SJCRH30 (cell line): Measurements from ENCODE around the gene TEX48. TPM values are rescaled to one million over a fixed set of nuclear protein-coding genes. Genes with fewer than 3 reads are reported as not detected.
A peak's percentile ranks its signal among the peaks of the same experiment; 100 is the strongest.

Source experiments
- DNase-seq, 2 experiments: peaks; one replicate each; pipeline ENCODE4 v3.0.0-alpha.2; 2015 to 2020
- H3K27ac ChIP-seq: fragments of 250-450 bp; sonication (Bioruptor Pico); 2 replicates; pipeline ENCODE4 v1.5.1; 2020; ENCODE audit warnings: mild to moderate bottlenecking, moderate library complexity
- H3K27me3 ChIP-seq: fragments of 250-450 bp; sonication (Bioruptor Pico); 2 replicates; pipeline ENCODE4 v1.5.1; 2020; ENCODE audit warnings: mild to moderate bottlenecking, moderate library complexity
- H3K36me3 ChIP-seq: fragments of 250-450 bp; sonication (Bioruptor Pico); 2 replicates; pipeline ENCODE4 v1.5.1; 2020; ENCODE audit warnings: mild to moderate bottlenecking, moderate library complexity
- H3K4me1 ChIP-seq: fragments of 250-450 bp; sonication (Bioruptor Pico); 2 replicates; pipeline ENCODE4 v1.5.1; 2020; ENCODE audit warnings: mild to moderate bottlenecking, moderate library complexity
- H3K4me3 ChIP-seq: fragments of 250-450 bp; sonication (Bioruptor Pico); 2 replicates; pipeline ENCODE4 v1.5.1; 2020; ENCODE audit warnings: mild to moderate bottlenecking, moderate library complexity
- H3K9me3 ChIP-seq: fragments of 250-450 bp; sonication (Bioruptor Pico); replicated peaks from 2 replicates; pipeline ENCODE4 v1.5.1; 2020; ENCODE audit warnings: mild to moderate bottlenecking, moderate library complexity
- total RNA-seq: library from RNA; depleted of rRNA; stranded (reverse); fragments of >200 nt; shearing (Covaris generic); gene quantifications from 2 replicates; pipeline ENCODE4 v1.2.3, GENCODE V29; 2014; rRNA removed

Gene TEX48
- total RNA-seq, 1 experiment from 2014 or later: not detected

DNA sequence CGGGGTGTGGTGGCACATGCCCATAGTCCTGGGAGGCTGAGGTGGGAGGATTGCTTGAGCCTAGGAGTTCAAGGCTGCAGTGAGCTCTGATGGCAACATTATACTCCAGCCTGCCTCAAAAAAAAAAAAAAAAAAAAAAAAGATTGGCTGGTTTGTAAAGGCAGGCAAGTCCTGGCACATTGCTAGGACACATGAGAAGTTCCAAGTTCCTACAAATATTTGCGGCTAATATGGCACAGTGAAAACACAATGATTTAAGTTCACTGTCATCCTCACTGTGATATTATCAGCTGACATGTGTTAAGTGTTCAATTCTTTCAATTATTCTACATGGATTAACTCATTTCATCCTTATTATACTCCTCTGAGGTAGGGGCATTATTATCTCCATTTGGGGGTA is 50.8 kb downstream of the TEX48 start:
- no peak for DNase-seq
- Histone ChIP-seq H3K4me1 (0 out of 2 replicates have a peak, but pooled peaks cover 3% of the 10 kb centered on the region), H3K9me3 (no peaks in the 10 kb centered on the region), H3K36me3 (peaks cover 17% of the 10 kb centered on the region), H3K27ac (no peak overlapping the region), H3K27me3 (no peaks in the 10 kb centered on the region), H3K4me3 (no peak overlapping the region)

DNA sequence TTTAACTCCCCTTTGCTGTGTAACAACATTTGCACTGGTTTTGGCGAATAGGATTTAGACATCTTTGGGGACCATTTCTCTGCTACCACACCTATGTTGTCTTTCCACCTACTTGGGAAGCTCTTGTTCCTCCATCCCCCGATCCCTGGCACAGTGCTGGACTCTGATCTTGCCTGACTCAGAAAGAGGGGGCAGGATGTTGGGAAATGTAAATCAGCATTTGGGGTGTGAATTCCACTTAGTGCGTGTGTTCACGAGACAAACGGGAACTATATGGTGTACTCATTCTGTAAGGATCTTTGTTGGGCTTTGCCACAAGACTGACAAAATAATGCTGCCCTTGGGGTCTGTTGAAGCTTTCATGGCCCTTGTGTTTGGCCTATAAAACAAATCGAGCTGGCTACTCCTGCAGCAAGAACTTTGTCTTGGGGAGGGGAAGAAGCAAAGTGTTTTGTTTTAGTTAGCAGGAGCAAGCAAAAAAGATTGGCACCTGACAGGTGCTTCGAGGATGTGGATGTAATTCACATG is 52.4 kb downstream of the TEX48 start:
- H3K27me3 ChIP-seq: no peaks in the 10 kb centered on the region
- peak in 1 of 2 experiments; percentile 36 for DNase-seq
- no peak overlapping the region for H3K27ac ChIP-seq
- H3K4me3 ChIP-seq: no peak overlapping the region
- 0 out of 2 replicates have a peak, but pooled peaks cover 3% of the 10 kb centered on the region for H3K4me1 ChIP-seq
- H3K9me3 ChIP-seq: no peaks in the 10 kb centered on the region
- peaks cover 14% of the 10 kb centered on the region for H3K36me3 ChIP-seq

DNA sequence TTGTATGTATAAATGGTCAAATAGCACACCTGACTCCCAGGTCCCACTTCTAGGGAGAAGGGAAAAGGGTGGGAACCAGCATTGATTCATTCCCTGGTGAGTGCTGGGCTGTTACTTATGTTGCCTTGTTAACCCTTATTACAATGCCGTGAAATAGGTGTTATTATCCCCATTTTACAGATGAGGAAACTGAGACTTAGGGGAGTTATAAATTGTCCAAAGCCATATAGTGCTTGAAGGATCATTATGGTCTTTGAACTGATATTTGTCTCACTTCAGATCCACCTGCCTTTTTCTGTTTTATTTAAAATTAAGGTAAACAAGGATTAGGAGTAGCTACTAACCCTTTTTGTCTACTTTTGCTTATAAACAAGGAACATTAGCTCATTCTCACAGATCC is 54.4 kb downstream of the TEX48 start:
- Histone ChIP-seq H3K4me3 (no peak overlapping the region), H3K36me3 (peaks cover 12% of the 10 kb centered on the region), H3K27ac (no peak overlapping the region), H3K9me3 (no peaks in the 10 kb centered on the region), H3K27me3 (no peaks in the 10 kb centered on the region), H3K4me1 (0 out of 2 replicates have a peak, but pooled peaks cover 3% of the 10 kb centered on the region)
- no peak for DNase-seq

DNA sequence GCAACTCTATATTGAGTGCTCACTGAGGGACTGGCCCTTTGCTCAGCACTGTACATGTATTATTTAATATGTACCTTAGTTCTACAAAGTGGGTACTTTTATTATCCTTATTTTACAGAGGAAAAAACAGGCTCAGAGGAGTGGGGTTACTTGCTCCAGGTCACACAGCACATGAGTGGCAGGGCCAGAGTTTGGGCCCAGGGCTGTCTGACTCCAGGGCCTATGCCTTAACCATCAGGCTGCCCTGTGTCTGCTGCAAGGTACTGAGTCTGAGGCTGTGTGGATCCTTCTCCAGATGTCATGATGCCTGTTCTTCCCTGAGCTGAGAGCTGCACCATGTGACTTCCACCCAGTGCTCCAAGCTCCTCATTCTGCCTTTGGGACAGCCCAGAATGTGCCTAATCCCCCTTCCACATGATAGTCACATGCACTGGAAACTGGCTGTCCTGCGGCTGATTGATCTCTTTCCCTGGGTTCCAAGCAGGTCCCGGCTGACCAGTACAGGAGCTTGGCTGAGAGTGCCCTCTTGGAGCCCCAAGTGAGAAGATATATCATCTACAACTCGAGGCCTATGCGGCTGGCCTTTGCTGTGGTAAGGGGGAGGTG is 55.5 kb downstream of the TEX48 start:
- Histone ChIP-seq H3K27ac (no peak overlapping the region), H3K9me3 (no peaks in the 10 kb centered on the region), H3K4me1 (0 out of 2 replicates have a peak, but pooled peaks cover 3% of the 10 kb centered on the region), H3K36me3 (peaks cover 11% of the 10 kb centered on the region), H3K27me3 (no peaks in the 10 kb centered on the region), H3K4me3 (no peak overlapping the region)
- DNase-seq: no peak

DNA sequence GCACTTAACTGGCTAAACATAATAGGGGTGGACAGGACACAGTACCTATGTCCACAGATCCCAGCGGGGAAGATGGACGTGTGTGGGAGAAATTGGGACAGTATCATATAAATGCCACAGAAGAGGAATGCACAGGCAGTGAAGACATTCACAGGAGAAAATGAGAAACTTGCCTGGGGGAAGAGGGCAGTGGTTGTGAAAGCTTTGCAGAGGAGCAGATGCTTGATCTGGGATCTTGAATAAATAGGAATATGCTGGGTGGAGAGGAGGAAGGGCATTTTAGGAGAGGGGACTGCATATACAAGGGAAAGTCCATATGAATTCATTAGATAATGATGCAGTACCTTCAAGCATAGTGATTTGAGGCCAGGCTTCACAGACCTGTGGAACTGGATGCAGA is 57.3 kb downstream of the TEX48 start:
- 0 out of 2 replicates have a peak, but pooled peaks cover under 1% of the 10 kb centered on the region for H3K4me1 ChIP-seq
- DNase-seq: no peak
- H3K27me3 ChIP-seq: no peaks in the 10 kb centered on the region
- H3K27ac ChIP-seq: no peak overlapping the region
- peaks cover 8% of the 10 kb centered on the region; the same call in 1 of the 2 replicates for H3K36me3 ChIP-seq
- H3K4me3 ChIP-seq: no peak overlapping the region
- no peaks in the 10 kb centered on the region for H3K9me3 ChIP-seq

DNA sequence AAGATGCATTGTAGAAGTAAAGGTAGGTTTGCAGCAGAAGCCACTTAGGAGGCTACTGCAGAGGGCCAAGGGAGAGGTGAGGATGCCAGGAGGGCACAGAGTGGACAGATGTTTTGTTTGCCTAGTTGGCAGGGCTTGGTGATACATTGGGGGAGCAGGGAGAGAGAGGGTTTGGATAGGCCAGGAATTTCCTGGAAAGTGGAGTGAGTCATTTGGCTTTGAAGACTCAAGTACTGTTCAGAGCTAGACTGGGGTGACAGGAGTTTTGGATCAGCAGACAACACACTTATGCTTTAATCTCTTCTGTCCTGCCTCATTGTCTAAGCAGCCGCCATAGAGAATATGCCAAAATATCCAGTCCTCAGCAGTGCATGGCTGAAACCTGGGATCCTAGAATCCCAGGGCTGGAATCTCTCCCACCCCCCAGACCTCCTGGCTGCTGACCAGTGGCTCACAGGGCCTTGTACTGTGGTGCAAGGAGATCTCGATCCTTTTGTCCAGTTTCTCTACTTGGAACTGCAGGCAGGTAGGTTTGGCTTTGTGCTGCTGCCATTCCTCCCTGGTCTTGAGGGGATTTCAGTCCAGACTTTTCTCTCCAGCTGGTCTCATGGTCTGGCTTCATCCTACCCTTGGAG is 59.9 kb downstream of the TEX48 start:
- no peaks in the 10 kb centered on the region for H3K27me3 ChIP-seq
- no peak for DNase-seq
- no peak overlapping the region for H3K4me3 ChIP-seq
- H3K9me3 ChIP-seq: no peaks in the 10 kb centered on the region
- H3K4me1 ChIP-seq: peaks cover 5% of the 10 kb centered on the region; the same call in 1 of the 2 replicates
- H3K27ac ChIP-seq: no peak overlapping the region
- peaks cover 6% of the 10 kb centered on the region; the same call in 1 of the 2 replicates for H3K36me3 ChIP-seq

DNA sequence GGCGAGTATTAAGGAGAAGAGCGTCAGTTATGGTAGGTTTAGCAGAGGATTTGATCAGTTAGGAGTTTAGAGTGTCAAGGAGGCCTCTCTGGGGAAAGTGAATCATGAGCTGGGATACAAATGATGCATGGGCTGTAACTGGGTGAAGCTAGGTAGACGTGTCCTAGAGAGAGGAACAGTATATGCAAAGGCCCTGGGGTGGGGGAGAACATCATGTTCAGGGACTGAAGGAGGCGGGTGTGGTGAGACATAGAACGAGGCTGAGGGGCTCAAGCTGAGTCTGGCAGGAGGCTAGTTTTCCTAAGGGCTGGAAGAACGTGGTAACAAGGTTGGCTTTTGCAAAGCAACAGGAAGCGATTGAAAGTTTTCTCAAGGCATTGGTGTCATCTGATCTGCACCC is 60.4 kb downstream of the TEX48 start:
- H3K36me3 ChIP-seq: peaks cover 6% of the 10 kb centered on the region; the same call in 1 of the 2 replicates
- no peak overlapping the region for H3K27ac ChIP-seq
- peaks cover 7% of the 10 kb centered on the region; the same call in 1 of the 2 replicates for H3K4me1 ChIP-seq
- no peaks in the 10 kb centered on the region for H3K27me3 ChIP-seq
- H3K4me3 ChIP-seq: no peak overlapping the region
- no peak for DNase-seq
- H3K9me3 ChIP-seq: no peaks in the 10 kb centered on the region

DNA sequence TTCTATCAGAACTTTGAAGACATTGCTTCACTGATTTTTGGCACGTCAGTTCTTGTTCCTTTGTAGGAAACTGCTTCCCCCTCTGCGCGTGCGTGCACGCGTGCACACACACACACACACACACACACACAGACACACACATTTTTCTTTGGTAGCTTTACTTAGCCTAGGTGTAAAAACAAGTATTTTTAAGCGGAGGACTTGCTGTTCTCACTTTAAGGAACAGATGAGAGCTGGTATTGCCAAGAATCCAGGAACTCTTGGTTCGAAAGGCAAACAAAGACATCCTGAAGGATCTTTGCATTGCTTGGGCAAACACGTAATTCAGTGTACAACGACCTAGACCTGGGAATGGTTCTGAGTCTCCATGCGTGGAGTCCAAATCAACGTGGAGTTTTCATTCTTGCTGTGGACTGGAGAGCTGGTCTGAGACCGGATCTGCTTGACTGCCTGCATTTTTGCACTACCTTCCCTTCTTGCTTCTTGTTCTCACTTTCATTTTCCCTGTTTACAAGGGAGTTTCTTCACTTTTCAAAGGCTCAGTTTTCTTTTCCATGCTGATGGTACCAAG is 62.7 kb downstream of the TEX48 start:
- Histone ChIP-seq H3K27me3 (no peaks in the 10 kb centered on the region), H3K9me3 (no peaks in the 10 kb centered on the region), H3K27ac (no peak overlapping the region), H3K4me3 (no peak overlapping the region), H3K36me3 (peaks cover 6% of the 10 kb centered on the region; the same call in 1 of the 2 replicates), H3K4me1 (peaks cover 7% of the 10 kb centered on the region; the same call in 1 of the 2 replicates)
- no peak for DNase-seq

DNA sequence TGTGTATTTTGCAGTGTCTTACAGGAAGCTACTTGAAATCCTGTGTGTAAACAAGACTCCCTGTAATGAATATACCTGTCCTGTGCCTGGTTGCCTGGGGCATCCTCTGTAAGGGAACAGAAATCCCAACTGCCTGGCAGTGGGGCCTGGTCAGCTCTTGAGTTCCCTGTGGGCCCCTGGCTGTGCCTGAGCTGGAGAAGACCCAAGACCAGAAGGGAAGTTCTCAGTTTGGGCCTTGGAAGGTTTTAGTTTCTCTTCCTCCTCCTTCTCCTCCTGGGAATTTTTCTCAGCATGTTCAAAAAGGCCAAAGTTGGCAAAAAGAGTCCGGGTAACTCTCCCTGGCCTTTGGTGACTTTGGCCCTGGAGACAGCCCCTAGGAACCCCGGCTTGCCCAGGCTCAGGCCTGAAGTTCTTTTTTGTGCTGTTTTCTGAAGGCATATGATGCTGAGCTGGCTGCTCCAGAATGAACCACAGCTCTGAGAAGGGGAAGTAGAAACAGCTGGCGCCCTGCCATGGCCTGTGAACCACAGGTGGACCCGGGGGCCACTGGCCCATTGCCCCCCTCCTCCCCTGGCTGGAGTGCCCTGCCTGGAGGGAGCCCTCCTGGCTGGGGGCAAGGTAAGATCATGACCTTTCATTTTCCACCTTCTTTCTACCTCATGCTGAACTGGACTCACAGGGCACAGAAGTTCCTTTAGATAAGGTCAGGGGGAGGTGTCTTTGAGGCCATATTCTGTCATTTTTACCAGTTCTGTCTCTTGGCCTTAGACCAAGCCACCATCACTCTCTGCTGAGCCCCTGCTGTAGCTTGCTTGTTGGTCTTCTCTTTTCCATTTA is 65.1 kb downstream of the TEX48 start:
- H3K27ac ChIP-seq: no peak overlapping the region
- peaks cover 6% of the 10 kb centered on the region; the same call in 1 of the 2 replicates for H3K36me3 ChIP-seq
- no peak overlapping the region for H3K4me3 ChIP-seq
- H3K27me3 ChIP-seq: no peaks in the 10 kb centered on the region
- peak; percentile 19 to 40 for DNase-seq
- H3K4me1 ChIP-seq: peaks cover 7% of the 10 kb centered on the region; the same call in 1 of the 2 replicates
- no peaks in the 10 kb centered on the region for H3K9me3 ChIP-seq

Other genes with a start within 250 kb of the TEX48 start
- gene WHRN, start 176.7 kb downstream of the TEX48 start, total RNA-seq: 2.5 and 3.1 TPM in 2 replicates
- gene ATP6V1G1, start 94.4 kb downstream of the TEX48 start, total RNA-seq: 125 and 128 TPM in 2 replicates
- gene TMEM268, start 70.9 kb downstream of the TEX48 start, total RNA-seq: 9.8 and 10.2 TPM in 2 replicates
- not detected in 2 replicates for gene TEX53, start 24.4 kb downstream of the TEX48 start, total RNA-seq
- 1.0 and 1.1 TPM in 2 replicates for gene TNFSF15, start 123.8 kb upstream of the TEX48 start, total RNA-seq
- not detected in 2 replicates for gene TNFSF8, start 248.4 kb upstream of the TEX48 start, total RNA-seq